ENCODE measurements around the gene USE1.

USE1 gene

GRCh38 chr19:17235971-17236777, 21.0 kb downstream of the USE1 start:
- DNase-seq (ENCODE audit: low spot score) = no peak

GRCh38 chr19:17236811-17237543, 21.8 kb downstream of the USE1 start:
- DNase-seq (ENCODE audit: low spot score) = no peak

- no peak for DNase-seq (ENCODE audit: low spot score)
Observed at GRCh38 chr19:17237747-17238706, 22.9 kb downstream of the USE1 start.

GRCh38 chr19:17240062-17240752, 25.1 kb downstream of the USE1 start:
- no peak for DNase-seq (ENCODE audit: low spot score)

GRCh38 chr19:17240826-17241399, 25.8 kb downstream of the USE1 start:
- no peak for DNase-seq (ENCODE audit: low spot score)

GRCh38 chr19:17242431-17243208, 27.5 kb downstream of the USE1 start:
- no peak for DNase-seq (ENCODE audit: low spot score)

- DNase-seq (ENCODE audit: low spot score) = no peak
Observed at GRCh38 chr19:17243211-17243829, 28.2 kb downstream of the USE1 start.

GRCh38 chr19:17243830-17244617, 28.9 kb downstream of the USE1 start:
- DNase-seq (ENCODE audit: low spot score) = no peak

- no peak for DNase-seq (ENCODE audit: low spot score)
Observed at GRCh38 chr19:17244618-17245534, 29.7 kb downstream of the USE1 start.

- no peak for DNase-seq (ENCODE audit: low spot score)
Observed at GRCh38 chr19:17245535-17245984, 30.4 kb downstream of the USE1 start, which contains the start of gene NR2F6. Gene NR2F6, minus strand, starts transcription at chr19:17245919. Its CDS starts 699 bp downstream, at chr19:17245220.

- no peak for DNase-seq (ENCODE audit: low spot score)
Observed at GRCh38 chr19:17246681-17247425, 31.7 kb downstream of the USE1 start.

- no peak for DNase-seq (ENCODE audit: low spot score)
Observed at GRCh38 chr19:17248011-17248776, 33.0 kb downstream of the USE1 start.

GRCh38 chr19:17249887-17250548, 34.9 kb downstream of the USE1 start:
- no peak for DNase-seq (ENCODE audit: low spot score)

GRCh38 chr19:17254636-17255035, 39.5 kb downstream of the USE1 start:
- DNase-seq (ENCODE audit: low spot score) = no peak

GRCh38 chr19:17255150-17255621, 40.0 kb downstream of the USE1 start:
- no peak for DNase-seq (ENCODE audit: low spot score)

- DNase-seq (ENCODE audit: low spot score) = no peak
Observed at GRCh38 chr19:17256130-17256529, 41.0 kb downstream of the USE1 start.
